ENCODE data around the gene COL23A1.

The COL23A1 gene

DNA sequence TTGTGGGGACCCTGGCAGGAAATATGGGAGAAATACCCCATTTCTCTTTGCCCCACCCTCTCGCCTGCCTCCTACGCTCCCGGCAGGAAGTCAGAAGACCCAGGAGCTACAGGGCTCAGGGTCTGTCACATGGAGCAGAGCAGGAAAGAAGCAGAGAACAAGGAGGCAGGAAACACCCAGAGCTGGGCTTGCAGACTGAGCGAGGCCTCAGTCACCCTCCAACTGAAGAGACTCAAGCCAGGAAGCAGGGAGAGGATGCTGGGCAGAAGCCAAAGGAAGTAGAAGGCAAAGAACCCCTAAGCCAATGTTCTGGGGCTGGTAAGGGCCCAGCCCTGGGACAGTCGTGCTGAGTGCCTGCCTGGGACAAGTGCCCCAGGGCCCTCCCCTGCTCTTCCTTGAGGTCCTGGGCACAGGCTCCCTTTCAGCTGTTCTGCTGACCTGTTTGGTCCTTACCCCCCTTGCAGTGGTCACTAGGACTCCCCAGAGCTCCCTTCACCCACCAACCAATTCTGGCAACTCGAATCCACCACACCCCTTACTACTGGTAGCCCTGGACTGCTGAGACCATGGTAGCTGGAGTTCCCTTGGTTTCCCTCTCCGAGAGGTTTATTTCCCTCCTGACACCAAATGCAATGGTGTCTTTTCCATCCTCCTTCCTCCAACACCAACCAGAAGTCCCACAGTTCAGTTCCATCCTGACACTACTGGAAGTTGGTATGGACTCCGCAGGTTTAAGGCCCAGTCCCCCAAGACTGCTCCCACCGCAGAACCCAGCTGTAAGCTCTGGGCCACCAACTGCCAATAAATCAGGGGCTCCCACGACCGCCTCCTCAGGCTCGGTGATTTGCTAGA is 157.5 kb downstream of the COL23A1 start:
- POLR2A ChIA-PET: no interaction called here

GRCh38 chr5:178431782-178432165 is 158.4 kb downstream of the COL23A1 start:
- H3K27ac ChIP-seq (ENCODE audit: extremely low read depth, low read depth, low read length): no peak overlapping the region
- POLR2A ChIA-PET: no interaction called here
- CTCF ChIA-PET: no interaction called here
- H3K36me3 ChIP-seq (ENCODE audit: control insufficient read depth in 2 of 2, insufficient read depth in 1 of 2, low read length in 2 of 2): no peaks in the 10 kb centered on the region
- H3K9me3 ChIP-seq (ENCODE audit: control insufficient read depth, insufficient read depth, low read depth, low read length): no peaks in the 10 kb centered on the region
- TF ChIP-seq ZNF76 (tag by site-specific recombination; IDR thresholded peaks at IDR 0.05; ENCODE audit: borderline replicate concordance, low read depth): no peak
- no peaks in the 10 kb centered on the region for H3K4me1 ChIP-seq (ENCODE audit: control insufficient read depth, insufficient read depth, low read length)
- no peak overlapping the region for H3K4me3 ChIP-seq (ENCODE audit: low read depth, low read length)

More for the DNA sequence above, 157.5 kb downstream of the COL23A1 start:
- Histone ChIP-seq H3K4me3 (ENCODE audit: low read depth, low read length) (no peak overlapping the region), H3K27ac (ENCODE audit: extremely low read depth, low read depth, low read length) (no peak overlapping the region), H3K36me3 (ENCODE audit: control insufficient read depth in 2 of 2, insufficient read depth in 1 of 2, low read length in 2 of 2) (no peaks in the 10 kb centered on the region), H3K4me1 (ENCODE audit: control insufficient read depth, insufficient read depth, low read length) (no peaks in the 10 kb centered on the region), H3K9me3 (ENCODE audit: control insufficient read depth, insufficient read depth, low read depth, low read length) (no peaks in the 10 kb centered on the region)
- CTCF ChIA-PET: interaction anchor here (0.6 kb wide), 1 partner anchor 811 kb away, joined by 3 read pairs; no protein-coding TSS in a partner anchor
- TF ChIP-seq, protein P1, sequence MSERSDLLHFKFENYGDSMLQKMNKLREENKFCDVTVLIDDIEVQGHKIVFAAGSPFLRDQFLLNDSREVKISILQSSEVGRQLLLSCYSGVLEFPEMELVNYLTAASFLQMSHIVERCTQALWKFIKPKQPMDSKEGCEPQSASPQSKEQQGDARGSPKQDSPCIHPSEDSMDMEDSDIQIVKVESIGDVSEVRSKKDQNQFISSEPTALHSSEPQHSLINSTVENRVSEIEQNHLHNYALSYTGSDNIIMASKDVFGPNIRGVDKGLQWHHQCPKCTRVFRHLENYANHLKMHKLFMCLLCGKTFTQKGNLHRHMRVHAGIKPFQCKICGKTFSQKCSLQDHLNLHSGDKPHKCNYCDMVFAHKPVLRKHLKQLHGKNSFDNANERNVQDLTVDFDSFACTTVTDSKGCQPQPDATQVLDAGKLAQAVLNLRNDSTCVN (tag by site-specific recombination; optimal IDR thresholded peaks at IDR 0.05): no peak
- no peak for TF ChIP-seq ZNF138 (tag by site-specific recombination; IDR thresholded peaks at IDR 0.05; ENCODE audit: borderline replicate concordance)
- no peak for TF ChIP-seq ZNF785 (tag by site-specific recombination; IDR thresholded peaks at IDR 0.05)
- no peak for TF ChIP-seq MZF1 (tag by site-specific recombination; IDR thresholded peaks at IDR 0.05; ENCODE audit: borderline replicate concordance)
- no peak for TF ChIP-seq ZNF221 (tag by site-specific recombination; IDR thresholded peaks at IDR 0.05; ENCODE audit: borderline replicate concordance)
- no peak for TF ChIP-seq ZSCAN16 (tag by site-specific recombination; IDR thresholded peaks at IDR 0.05)
- TF ChIP-seq ZNF777 (tag by site-specific recombination; IDR thresholded peaks at IDR 0.05; ENCODE audit: borderline replicate concordance): no peak
- TF ChIP-seq, protein P2, sequence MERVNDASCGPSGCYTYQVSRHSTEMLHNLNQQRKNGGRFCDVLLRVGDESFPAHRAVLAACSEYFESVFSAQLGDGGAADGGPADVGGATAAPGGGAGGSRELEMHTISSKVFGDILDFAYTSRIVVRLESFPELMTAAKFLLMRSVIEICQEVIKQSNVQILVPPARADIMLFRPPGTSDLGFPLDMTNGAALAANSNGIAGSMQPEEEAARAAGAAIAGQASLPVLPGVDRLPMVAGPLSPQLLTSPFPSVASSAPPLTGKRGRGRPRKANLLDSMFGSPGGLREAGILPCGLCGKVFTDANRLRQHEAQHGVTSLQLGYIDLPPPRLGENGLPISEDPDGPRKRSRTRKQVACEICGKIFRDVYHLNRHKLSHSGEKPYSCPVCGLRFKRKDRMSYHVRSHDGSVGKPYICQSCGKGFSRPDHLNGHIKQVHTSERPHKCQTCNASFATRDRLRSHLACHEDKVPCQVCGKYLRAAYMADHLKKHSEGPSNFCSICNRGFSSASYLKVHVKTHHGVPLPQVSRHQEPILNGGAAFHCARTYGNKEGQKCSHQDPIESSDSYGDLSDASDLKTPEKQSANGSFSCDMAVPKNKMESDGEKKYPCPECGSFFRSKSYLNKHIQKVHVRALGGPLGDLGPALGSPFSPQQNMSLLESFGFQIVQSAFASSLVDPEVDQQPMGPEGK (tag by site-specific recombination; IDR thresholded peaks at IDR 0.05): no peak
- TF ChIP-seq ZNF266 (tag by site-specific recombination; IDR thresholded peaks at IDR 0.05; ENCODE audit: low read depth): no peak
- TF ChIP-seq ZNF510 (tag by site-specific recombination; IDR thresholded peaks at IDR 0.05; ENCODE audit: insufficient replicate concordance): no peak
- no peak for TF ChIP-seq ZNF747 (tag by site-specific recombination; IDR thresholded peaks at IDR 0.05)
- TF ChIP-seq ZNF701 (tag by site-specific recombination; IDR thresholded peaks at IDR 0.05): no peak

DNA sequence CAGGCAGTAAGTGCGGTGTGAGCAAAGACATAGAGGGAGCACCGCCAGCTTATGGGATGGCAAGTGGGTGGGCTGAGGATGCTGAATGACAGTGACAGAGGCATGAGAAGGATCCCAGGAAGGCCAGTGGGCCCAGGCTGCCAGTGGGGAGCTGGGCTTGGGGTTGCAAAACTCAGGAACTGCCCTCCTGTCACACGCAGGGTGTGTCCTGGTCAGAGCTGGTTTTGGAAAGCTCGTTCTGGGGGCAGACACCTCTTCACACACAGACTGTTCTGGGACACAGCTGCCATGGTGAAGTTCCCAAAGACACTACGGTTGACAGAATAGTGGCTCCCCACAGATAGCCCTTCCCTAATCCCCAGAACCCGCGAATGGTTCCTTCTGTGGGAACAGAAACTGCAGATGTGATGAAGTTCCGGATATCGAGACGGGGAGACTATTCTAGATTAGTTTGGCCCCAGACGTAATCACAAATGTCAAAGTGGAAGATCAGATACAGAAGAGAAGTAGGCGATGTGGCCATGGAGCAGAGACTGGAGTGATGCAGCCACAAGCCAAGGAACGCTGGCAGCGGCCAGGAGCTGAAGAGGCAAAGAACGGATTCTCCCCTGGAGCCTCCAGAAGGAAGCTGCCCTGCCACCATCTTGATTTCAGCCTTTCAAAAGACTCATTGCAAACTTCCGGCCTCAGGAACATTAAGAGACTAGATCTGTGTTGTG is 159.0 kb downstream of the COL23A1 start:
- CTCF ChIA-PET: no interaction called here
- Histone ChIP-seq H3K36me3 (ENCODE audit: control insufficient read depth in 2 of 2, insufficient read depth in 1 of 2, low read length in 2 of 2) (no peaks in the 10 kb centered on the region), H3K4me3 (ENCODE audit: low read depth, low read length) (no peak overlapping the region), H3K9me3 (ENCODE audit: control insufficient read depth, insufficient read depth, low read depth, low read length) (no peaks in the 10 kb centered on the region), H3K4me1 (ENCODE audit: control insufficient read depth, insufficient read depth, low read length) (no peaks in the 10 kb centered on the region), H3K27ac (ENCODE audit: extremely low read depth, low read depth, low read length) (no peak overlapping the region)
- POLR2A ChIA-PET: no interaction called here
- no peak for TF ChIP-seq ZNF664 (tag by site-specific recombination; IDR thresholded peaks at IDR 0.05)

All from HEK293 (cell line).